ENCODE measurements around the gene CAGE1.

CAGE1 gene

DNA sequence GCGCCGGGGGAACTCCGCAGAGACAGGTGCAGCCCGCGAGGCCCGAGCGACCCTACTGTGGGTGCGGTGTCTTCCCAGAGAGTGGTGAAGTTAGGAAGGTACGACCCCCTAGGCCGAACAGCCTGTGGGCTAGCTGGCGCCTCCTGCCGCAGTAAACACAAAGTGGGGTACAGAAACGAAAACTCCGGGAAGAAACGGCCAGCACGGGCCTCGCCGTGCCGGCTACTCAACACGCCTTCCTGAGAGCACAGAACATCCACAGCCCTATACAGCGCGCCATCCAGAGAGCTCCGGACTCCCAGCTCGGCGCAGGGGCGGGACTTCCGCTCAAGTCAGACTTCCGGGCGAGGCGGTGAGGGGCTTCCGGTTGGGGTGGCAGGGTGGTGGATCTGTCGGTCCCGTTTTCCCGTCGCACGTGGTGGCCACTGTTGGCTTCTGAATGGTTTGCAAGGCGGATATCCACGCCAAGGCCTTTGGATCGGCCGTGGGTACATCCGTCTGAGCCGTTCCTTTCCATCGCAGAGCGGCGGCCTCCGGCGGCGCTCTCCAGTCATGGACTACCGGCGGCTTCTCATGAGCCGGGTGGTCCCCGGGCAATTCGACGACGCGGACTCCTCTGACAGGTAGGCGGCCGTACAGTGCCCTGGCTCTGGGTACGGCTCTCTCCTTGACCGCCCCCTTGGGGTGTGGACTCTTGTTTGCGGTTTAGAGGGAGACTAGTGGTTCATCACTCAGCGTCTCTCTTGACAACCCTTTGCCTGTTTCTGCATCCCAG, at the start of gene CAGE1, which contains the start of gene RIOK1:
CAGE1 (minus strand) TSS at position 292 of the 775 bp plus-strand sequence. CDS start 2,569 bp downstream, outside the sequence.
RIOK1 (plus strand) TSS at position 358 of the 775 bp plus-strand sequence; CDS start at position 553, 195 bp downstream.
- Histone ChIP-seq H3K27ac (ENCODE audit: low read length) (peak within 1 kb of the TSS; percentile 81), H3K27me3 (ENCODE audit: low read depth, low read length) (no peaks in the 10 kb centered on the region), H3K4me1 (ENCODE audit: control insufficient read depth in 1 of 2, insufficient read depth in 2 of 2, low read length in 2 of 2) (peaks cover 4 to 18% of the 10 kb centered on the region in 2 donors), H3K9me3 (ENCODE audit: control insufficient read depth in 1 of 2, low read length in 2 of 2) (no peaks in the 10 kb centered on the region), H3K36me3 (ENCODE audit: control insufficient read depth in 1 of 2, insufficient read depth in 2 of 2, low read length in 2 of 2) (peaks cover 4 to 16% of the 10 kb centered on the region in 2 donors), H3K4me3 (ENCODE audit: low read depth in 1 of 2, low read length in 2 of 2) (peak within 1 kb of the TSS; percentile 83 to 99)

- Histone ChIP-seq H3K27ac (ENCODE audit: low read length) (no peak overlapping the region), H3K9me3 (ENCODE audit: control insufficient read depth in 1 of 2, low read length in 2 of 2) (no peaks in the 10 kb centered on the region), H3K4me1 (ENCODE audit: control insufficient read depth in 1 of 2, insufficient read depth in 2 of 2, low read length in 2 of 2) (no peaks in the 10 kb centered on the region), H3K27me3 (ENCODE audit: low read depth, low read length) (no peaks in the 10 kb centered on the region), H3K36me3 (ENCODE audit: control insufficient read depth in 1 of 2, insufficient read depth in 2 of 2, low read length in 2 of 2) (no peaks in the 10 kb centered on the region), H3K4me3 (ENCODE audit: low read depth in 1 of 2, low read length in 2 of 2) (no peak overlapping the region)
These were observed 49.7 kb upstream of the CAGE1 start for GRCh38 chr6:7439228-7439627.

DNA sequence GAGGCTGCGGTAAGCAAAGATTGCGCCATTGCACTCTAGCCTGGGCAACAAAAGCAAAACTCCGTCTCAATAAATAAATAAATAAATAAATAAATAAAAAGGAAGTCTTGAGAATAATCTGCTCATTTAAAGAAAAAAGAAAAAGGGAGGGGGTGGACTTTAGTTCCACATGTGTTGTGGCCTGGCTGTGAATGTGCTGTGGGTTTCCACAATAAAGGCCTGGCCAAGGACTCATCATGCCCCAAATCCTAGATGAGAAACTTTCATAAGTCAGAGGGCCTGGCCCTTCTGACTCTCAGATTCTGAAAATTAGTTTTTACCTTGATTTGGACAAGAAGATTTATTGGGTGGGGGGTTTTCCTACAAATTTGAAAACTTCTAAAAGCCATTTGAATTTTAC, 48.5 kb upstream of the CAGE1 start:
- no peaks in the 10 kb centered on the region for H3K27me3 ChIP-seq (ENCODE audit: low read depth, low read length)
- H3K27ac ChIP-seq (ENCODE audit: low read length) = no peak overlapping the region
- no peak overlapping the region for H3K4me3 ChIP-seq (ENCODE audit: low read depth in 1 of 2, low read length in 2 of 2)
- no peaks in the 10 kb centered on the region for H3K9me3 ChIP-seq (ENCODE audit: control insufficient read depth in 1 of 2, low read length in 2 of 2)
- no peaks in the 10 kb centered on the region for H3K36me3 ChIP-seq (ENCODE audit: control insufficient read depth in 1 of 2, insufficient read depth in 2 of 2, low read length in 2 of 2)
- H3K4me1 ChIP-seq (ENCODE audit: control insufficient read depth in 1 of 2, insufficient read depth in 2 of 2, low read length in 2 of 2) = no peaks in the 10 kb centered on the region

- no peaks in the 10 kb centered on the region for H3K36me3 ChIP-seq (ENCODE audit: control insufficient read depth in 1 of 2, insufficient read depth in 2 of 2, low read length in 2 of 2)
- no peak overlapping the region for H3K4me3 ChIP-seq (ENCODE audit: low read depth in 1 of 2, low read length in 2 of 2)
These were observed 45.1 kb upstream of the CAGE1 start for GRCh38 chr6:7434672-7435071.

GRCh38 chr6:7433121-7433617, 43.6 kb upstream of the CAGE1 start:
- Histone ChIP-seq H3K27me3 (ENCODE audit: low read depth, low read length) (no peaks in the 10 kb centered on the region), H3K27ac (ENCODE audit: low read length) (no peak overlapping the region), H3K4me3 (ENCODE audit: low read depth in 1 of 2, low read length in 2 of 2) (no peak overlapping the region), H3K36me3 (ENCODE audit: control insufficient read depth in 1 of 2, insufficient read depth in 2 of 2, low read length in 2 of 2) (no peaks in the 10 kb centered on the region), H3K4me1 (ENCODE audit: control insufficient read depth in 1 of 2, insufficient read depth in 2 of 2, low read length in 2 of 2) (no peaks in the 10 kb centered on the region), H3K9me3 (ENCODE audit: control insufficient read depth in 1 of 2, low read length in 2 of 2) (no peaks in the 10 kb centered on the region)

More at GRCh38 chr6:7434672-7435071, 45.1 kb upstream of the CAGE1 start:
- H3K27me3 ChIP-seq (ENCODE audit: low read depth, low read length) = no peaks in the 10 kb centered on the region
- H3K27ac ChIP-seq (ENCODE audit: low read length) = no peak overlapping the region
- H3K4me1 ChIP-seq (ENCODE audit: control insufficient read depth in 1 of 2, insufficient read depth in 2 of 2, low read length in 2 of 2) = no peaks in the 10 kb centered on the region
- no peaks in the 10 kb centered on the region for H3K9me3 ChIP-seq (ENCODE audit: control insufficient read depth in 1 of 2, low read length in 2 of 2)

GRCh38 chr6:7432391-7433120, 43.0 kb upstream of the CAGE1 start:
- no peak overlapping the region for H3K27ac ChIP-seq (ENCODE audit: low read length)
- H3K36me3 ChIP-seq (ENCODE audit: control insufficient read depth in 1 of 2, insufficient read depth in 2 of 2, low read length in 2 of 2) = no peaks in the 10 kb centered on the region
- no peaks in the 10 kb centered on the region for H3K27me3 ChIP-seq (ENCODE audit: low read depth, low read length)
- H3K4me1 ChIP-seq (ENCODE audit: control insufficient read depth in 1 of 2, insufficient read depth in 2 of 2, low read length in 2 of 2) = no peaks in the 10 kb centered on the region
- H3K9me3 ChIP-seq (ENCODE audit: control insufficient read depth in 1 of 2, low read length in 2 of 2) = no peaks in the 10 kb centered on the region
- no peak overlapping the region for H3K4me3 ChIP-seq (ENCODE audit: low read depth in 1 of 2, low read length in 2 of 2)

- Histone ChIP-seq H3K36me3 (ENCODE audit: control insufficient read depth in 1 of 2, insufficient read depth in 2 of 2, low read length in 2 of 2) (no peaks in the 10 kb centered on the region), H3K4me3 (ENCODE audit: low read depth in 1 of 2, low read length in 2 of 2) (no peak overlapping the region), H3K9me3 (ENCODE audit: control insufficient read depth in 1 of 2, low read length in 2 of 2) (no peaks in the 10 kb centered on the region), H3K4me1 (ENCODE audit: control insufficient read depth in 1 of 2, insufficient read depth in 2 of 2, low read length in 2 of 2) (no peaks in the 10 kb centered on the region), H3K27ac (ENCODE audit: low read length) (no peak overlapping the region), H3K27me3 (ENCODE audit: low read depth, low read length) (no peaks in the 10 kb centered on the region)
These were observed 42.3 kb upstream of the CAGE1 start for GRCh38 chr6:7431674-7432390.

DNA sequence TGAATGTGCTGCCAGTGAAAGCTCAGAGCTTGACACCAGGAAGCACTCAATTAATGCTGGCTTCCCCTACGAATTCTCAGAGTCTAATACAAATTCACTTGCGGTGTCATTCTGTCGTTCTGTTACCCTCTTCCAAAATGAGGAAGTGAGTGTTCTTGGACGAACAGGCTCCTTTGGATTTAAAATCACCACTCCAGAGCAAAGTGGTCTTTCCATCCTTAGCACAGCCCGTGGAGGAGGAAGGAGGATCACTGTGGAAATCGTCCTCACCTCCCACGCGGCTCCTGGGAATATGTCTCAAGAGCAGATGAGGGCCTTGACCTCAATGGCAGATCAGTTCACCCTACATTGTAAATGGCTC, 41.8 kb upstream of the CAGE1 start:
- no peak overlapping the region for H3K4me3 ChIP-seq (ENCODE audit: low read depth in 1 of 2, low read length in 2 of 2)
- H3K27me3 ChIP-seq (ENCODE audit: low read depth, low read length) = no peaks in the 10 kb centered on the region
- no peaks in the 10 kb centered on the region for H3K9me3 ChIP-seq (ENCODE audit: control insufficient read depth in 1 of 2, low read length in 2 of 2)
- H3K4me1 ChIP-seq (ENCODE audit: control insufficient read depth in 1 of 2, insufficient read depth in 2 of 2, low read length in 2 of 2) = no peaks in the 10 kb centered on the region
- H3K36me3 ChIP-seq (ENCODE audit: control insufficient read depth in 1 of 2, insufficient read depth in 2 of 2, low read length in 2 of 2) = no peaks in the 10 kb centered on the region
- H3K27ac ChIP-seq (ENCODE audit: low read length) = no peak overlapping the region

DNA sequence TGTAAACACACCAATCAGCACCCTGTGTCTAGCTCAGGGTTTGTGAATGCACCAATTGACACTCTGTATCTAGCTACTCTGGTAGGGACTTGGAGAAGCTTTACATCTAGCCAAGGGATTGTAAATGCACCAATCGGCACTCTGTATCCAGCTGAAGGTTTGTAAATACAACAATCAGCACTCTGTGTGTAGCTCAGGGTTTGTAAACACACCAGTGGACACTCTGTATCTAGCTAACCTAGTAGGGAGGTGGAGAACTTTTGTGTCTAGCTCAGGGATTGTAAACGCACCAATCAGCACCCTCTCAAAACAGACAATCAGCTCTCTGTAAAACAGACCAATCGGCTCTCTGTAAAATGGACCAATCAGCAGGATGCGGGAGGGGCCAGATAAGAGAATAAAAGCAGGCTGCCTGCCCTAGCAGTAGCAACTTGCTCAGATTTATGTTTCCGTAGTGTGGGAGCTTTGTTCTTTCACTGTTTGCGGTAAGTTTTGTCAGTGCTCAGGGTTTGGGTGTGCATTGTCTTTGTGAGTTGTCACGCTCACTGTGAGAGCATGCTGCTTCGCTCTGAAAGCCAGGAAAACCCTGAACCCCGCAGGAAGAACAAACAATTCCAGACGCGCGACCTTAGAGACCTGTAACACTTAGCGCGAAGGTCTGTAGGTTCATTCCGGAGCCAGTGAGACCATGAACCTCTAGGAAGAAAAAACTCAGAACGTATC, 37.1 kb upstream of the CAGE1 start:
- H3K27me3 ChIP-seq (ENCODE audit: low read depth, low read length) = no peaks in the 10 kb centered on the region
- no peaks in the 10 kb centered on the region for H3K4me1 ChIP-seq (ENCODE audit: control insufficient read depth in 1 of 2, insufficient read depth in 2 of 2, low read length in 2 of 2)
- H3K27ac ChIP-seq (ENCODE audit: low read length) = no peak overlapping the region
- no peak overlapping the region for H3K4me3 ChIP-seq (ENCODE audit: low read depth in 1 of 2, low read length in 2 of 2)
- H3K9me3 ChIP-seq (ENCODE audit: control insufficient read depth in 1 of 2, low read length in 2 of 2) = no peaks in the 10 kb centered on the region
- no peaks in the 10 kb centered on the region for H3K36me3 ChIP-seq (ENCODE audit: control insufficient read depth in 1 of 2, insufficient read depth in 2 of 2, low read length in 2 of 2)

- Histone ChIP-seq H3K4me1 (ENCODE audit: control insufficient read depth in 1 of 2, insufficient read depth in 2 of 2, low read length in 2 of 2) (no peaks in the 10 kb centered on the region), H3K9me3 (ENCODE audit: control insufficient read depth in 1 of 2, low read length in 2 of 2) (no peaks in the 10 kb centered on the region), H3K27me3 (ENCODE audit: low read depth, low read length) (no peaks in the 10 kb centered on the region), H3K4me3 (ENCODE audit: low read depth in 1 of 2, low read length in 2 of 2) (no peak overlapping the region), H3K27ac (ENCODE audit: low read length) (no peak overlapping the region), H3K36me3 (ENCODE audit: control insufficient read depth in 1 of 2, insufficient read depth in 2 of 2, low read length in 2 of 2) (no peaks in the 10 kb centered on the region)
These were observed 36.3 kb upstream of the CAGE1 start for GRCh38 chr6:7425808-7426190.

Data from muscle layer of duodenum (tissue), 2 donors.